Gastrocnemius medialis (tissue), 4 donors: ENCODE measurements around the gene PPP1R11.

ENCODE experiments used
- POLR2A ChIP-seq, 2 donors: fragments of 450-650 bp; IDR thresholded peaks; one replicate each; pipeline ENCODE4 v1.6.1; 2017; ENCODE audit warnings: antibody characterized with exemption in 2 of 2, mild to moderate bottlenecking in 2 of 2, moderate library complexity in 2 of 2
- TF ChIP-seq, protein P1 (sequence below), 5 experiments: fragments of 450-650 bp in 3 of 5; fragments of 200-600 bp in 2 of 5; sonication (generic) in 2 of 5; IDR thresholded peaks in 4 of 5; conservative IDR thresholded peaks in 1 of 5; 1 replicate in 4 of 5; 2 replicates in 1 of 5; pipeline ENCODE4 v1.5.1; 2016 to 2019; ENCODE audit warnings: antibody characterized with exemption in 5 of 5, mild to moderate bottlenecking in 3 of 5, moderate library complexity in 3 of 5

DNA sequence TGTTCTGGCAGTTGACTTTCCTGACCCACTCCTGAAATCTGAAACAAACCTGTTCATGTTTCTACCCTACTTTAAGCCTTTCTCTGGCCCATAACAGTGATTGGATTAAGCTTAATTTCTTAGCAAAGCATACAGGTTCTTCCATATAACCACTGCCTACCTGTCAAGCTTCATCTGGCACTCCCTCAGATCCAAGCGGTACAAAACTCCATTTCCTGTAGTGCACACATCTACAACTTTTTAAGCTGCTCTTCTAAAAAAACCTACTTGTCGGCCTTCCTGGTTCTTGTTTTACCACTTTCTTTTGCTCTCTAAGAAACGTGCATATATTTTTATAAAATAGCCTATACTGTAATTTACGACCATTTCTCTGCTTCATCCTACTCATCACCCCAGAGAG lies 916 bp upstream of the PPP1R11 start:
- TF ChIP-seq, protein P1, sequence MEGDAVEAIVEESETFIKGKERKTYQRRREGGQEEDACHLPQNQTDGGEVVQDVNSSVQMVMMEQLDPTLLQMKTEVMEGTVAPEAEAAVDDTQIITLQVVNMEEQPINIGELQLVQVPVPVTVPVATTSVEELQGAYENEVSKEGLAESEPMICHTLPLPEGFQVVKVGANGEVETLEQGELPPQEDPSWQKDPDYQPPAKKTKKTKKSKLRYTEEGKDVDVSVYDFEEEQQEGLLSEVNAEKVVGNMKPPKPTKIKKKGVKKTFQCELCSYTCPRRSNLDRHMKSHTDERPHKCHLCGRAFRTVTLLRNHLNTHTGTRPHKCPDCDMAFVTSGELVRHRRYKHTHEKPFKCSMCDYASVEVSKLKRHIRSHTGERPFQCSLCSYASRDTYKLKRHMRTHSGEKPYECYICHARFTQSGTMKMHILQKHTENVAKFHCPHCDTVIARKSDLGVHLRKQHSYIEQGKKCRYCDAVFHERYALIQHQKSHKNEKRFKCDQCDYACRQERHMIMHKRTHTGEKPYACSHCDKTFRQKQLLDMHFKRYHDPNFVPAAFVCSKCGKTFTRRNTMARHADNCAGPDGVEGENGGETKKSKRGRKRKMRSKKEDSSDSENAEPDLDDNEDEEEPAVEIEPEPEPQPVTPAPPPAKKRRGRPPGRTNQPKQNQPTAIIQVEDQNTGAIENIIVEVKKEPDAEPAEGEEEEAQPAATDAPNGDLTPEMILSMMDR (IDR thresholded peaks at IDR 0.05 in 4 of 5, conservative IDR thresholded peaks at IDR 0.05 in 1 of 5): no peak
- TF ChIP-seq POLR2A (IDR thresholded peaks at IDR 0.05): no peak
